OCI-LY3 (cell line): ENCODE measurements around the gene ZNF547.

Source experiments
- H2AFZ ChIP-seq: fragments of 200-600, 300-600 bp; shearing (Covaris generic); 2 replicates; pipeline ENCODE4 v1.6.0; 2014; ENCODE audit warnings: antibody characterized with exemption, low read depth, low read length
- H3K27ac ChIP-seq: fragments of 200-600, 300-600 bp; sonication (generic); 2 replicates; pipeline ENCODE4 v1.5.1; 2014; ENCODE audit warnings: mild to moderate bottlenecking, low read length, moderate library complexity, mixed read lengths
- H3K27me3 ChIP-seq: fragments of 200-600, 300-600 bp; sonication (generic); 2 replicates; pipeline ENCODE4 v1.6.1; 2014; ENCODE audit warnings: low read depth, low read length, mixed read lengths
- H3K36me3 ChIP-seq: fragments of 200-600, 300-600 bp; sonication (generic); replicated peaks from 2 replicates; pipeline ENCODE3; 2014; ENCODE audit warnings: low read depth, low read length, mixed read lengths
- H3K4me1 ChIP-seq: fragments of 300-600, 200-600 bp; sonication (generic); 2 replicates; pipeline ENCODE4 v1.6.1; 2014; ENCODE audit warnings: low read length, mixed read lengths
- H3K4me2 ChIP-seq: fragments of 200-600, 300-600 bp; sonication (generic); 2 replicates; pipeline ENCODE4 v1.6.1; 2014; ENCODE audit warnings: low read length, mixed read lengths
- H3K4me3 ChIP-seq: fragments of 300-600, 200-600 bp; sonication (generic); 2 replicates; pipeline ENCODE4 v1.5.1; 2014; ENCODE audit warnings: antibody characterized with exemption, mild to moderate bottlenecking, low read length, moderate library complexity
- H3K79me2 ChIP-seq: fragments of 300-600, 200-600 bp; shearing (Covaris generic); 2 replicates; pipeline ENCODE4 v1.6.1; 2014; ENCODE audit warnings: mild to moderate bottlenecking, low read length, mixed read lengths
- H3K9ac ChIP-seq: fragments of 300-600, 200-600 bp; shearing (Covaris generic); 2 replicates; pipeline ENCODE4 v1.6.0; 2014; ENCODE audit warnings: mild to moderate bottlenecking, low read length, moderate library complexity
- H3K9me3 ChIP-seq: fragments of 200-600, 300-600 bp; shearing (Covaris generic); 2 replicates; pipeline ENCODE4 v1.6.1; 2014; ENCODE audit warnings: low read length, mixed read lengths; ENCODE audit not compliant: insufficient read depth
- H4K20me1 ChIP-seq: fragments of 200-600, 300-600 bp; sonication (generic); 2 replicates; pipeline ENCODE4 v1.6.1; 2016; ENCODE audit warnings: low read length, mixed read lengths; ENCODE audit not compliant: insufficient read depth
- CTCF ChIP-seq: fragments of 200-600, 300-600 bp; sonication (generic); IDR thresholded peaks from 2 replicates; pipeline ENCODE4 v1.5.1; 2014; ENCODE audit warnings: antibody characterized with exemption, low read length, low read depth
- EZH2phosphoT487 ChIP-seq: fragments of 200-600 bp; shearing (Covaris generic); IDR thresholded peaks from 2 replicates; pipeline ENCODE4 v1.6.1; 2018; ENCODE audit warnings: antibody characterized with exemption, mixed run types, low read depth

ZNF547 gene

DNA sequence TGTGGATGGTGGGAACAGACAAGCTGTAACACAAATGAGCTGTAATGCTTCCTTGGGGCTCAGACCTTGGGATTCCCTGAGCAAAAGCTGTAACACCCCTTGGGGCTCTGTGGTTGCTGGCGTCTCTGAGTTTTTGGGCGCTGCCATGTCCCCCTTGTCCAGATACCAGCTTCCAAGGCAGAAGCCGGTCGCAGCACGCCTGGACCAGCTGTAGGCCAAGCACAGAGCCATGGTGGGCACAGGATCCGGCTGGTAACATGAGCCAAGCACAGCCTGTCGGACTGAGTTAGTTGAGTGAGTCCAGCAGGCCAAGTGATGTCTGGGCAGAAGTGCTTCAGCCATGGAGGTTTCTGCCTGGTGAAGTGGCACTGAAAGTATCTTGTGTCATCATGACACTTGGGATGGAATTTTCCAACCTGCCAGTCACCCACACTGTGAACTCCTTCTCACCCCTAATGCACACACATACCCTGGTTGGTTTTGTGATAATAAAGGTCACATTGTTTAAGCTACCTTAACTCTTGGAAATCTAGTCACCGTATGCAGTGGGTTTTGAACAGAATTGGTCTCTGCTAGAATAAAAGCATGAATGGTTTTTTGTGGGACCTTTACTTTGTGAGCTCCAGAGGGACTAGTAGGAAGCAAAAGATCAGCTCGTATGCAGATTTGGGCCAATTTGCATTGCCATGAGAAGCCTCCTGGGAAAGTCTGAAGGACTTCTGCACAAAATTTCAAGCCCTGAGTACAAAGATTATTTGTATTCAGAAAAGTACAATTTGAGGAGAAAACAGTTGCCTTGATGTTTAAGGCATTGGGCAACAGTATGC, 40.6 kb downstream of the ZNF547 start:
- Histone ChIP-seq H3K4me3 (no peak overlapping the region), H4K20me1 (no peaks in the 10 kb centered on the region), H3K9me3 (no peaks in the 10 kb centered on the region), H2AFZ (no peak overlapping the region), H3K27me3 (no peaks in the 10 kb centered on the region), H3K4me2 (no peak overlapping the region), H3K9ac (no peak overlapping the region), H3K4me1 (peaks cover 3% of the 10 kb centered on the region; the same call in 1 of the 2 replicates), H3K79me2 (no peaks in the 10 kb centered on the region), H3K27ac (no peak overlapping the region), H3K36me3 (peaks cover 37% of the 10 kb centered on the region)
- no peak for TF ChIP-seq EZH2phosphoT487
- no peak for TF ChIP-seq CTCF

- H3K9ac ChIP-seq, result no peak overlapping the region
- TF ChIP-seq EZH2phosphoT487, result no peak
- TF ChIP-seq CTCF, result peak; percentile 98
- no peaks in the 10 kb centered on the region for H3K27me3 ChIP-seq
- peaks cover 5% of the 10 kb centered on the region for H3K79me2 ChIP-seq
- peak overlapping the region; percentile 43 for H3K4me2 ChIP-seq
- peaks cover 18% of the 10 kb centered on the region for H3K36me3 ChIP-seq
- H3K4me1 ChIP-seq, result peaks cover 8% of the 10 kb centered on the region
- no peak overlapping the region for H2AFZ ChIP-seq
- H4K20me1 ChIP-seq, result no peaks in the 10 kb centered on the region
- no peak overlapping the region for H3K4me3 ChIP-seq
- H3K27ac ChIP-seq, result no peak overlapping the region
- H3K9me3 ChIP-seq, result no peaks in the 10 kb centered on the region
These were observed 43.3 kb downstream of the ZNF547 start for GRCh38 chr19:57406516-57407123.

DNA sequence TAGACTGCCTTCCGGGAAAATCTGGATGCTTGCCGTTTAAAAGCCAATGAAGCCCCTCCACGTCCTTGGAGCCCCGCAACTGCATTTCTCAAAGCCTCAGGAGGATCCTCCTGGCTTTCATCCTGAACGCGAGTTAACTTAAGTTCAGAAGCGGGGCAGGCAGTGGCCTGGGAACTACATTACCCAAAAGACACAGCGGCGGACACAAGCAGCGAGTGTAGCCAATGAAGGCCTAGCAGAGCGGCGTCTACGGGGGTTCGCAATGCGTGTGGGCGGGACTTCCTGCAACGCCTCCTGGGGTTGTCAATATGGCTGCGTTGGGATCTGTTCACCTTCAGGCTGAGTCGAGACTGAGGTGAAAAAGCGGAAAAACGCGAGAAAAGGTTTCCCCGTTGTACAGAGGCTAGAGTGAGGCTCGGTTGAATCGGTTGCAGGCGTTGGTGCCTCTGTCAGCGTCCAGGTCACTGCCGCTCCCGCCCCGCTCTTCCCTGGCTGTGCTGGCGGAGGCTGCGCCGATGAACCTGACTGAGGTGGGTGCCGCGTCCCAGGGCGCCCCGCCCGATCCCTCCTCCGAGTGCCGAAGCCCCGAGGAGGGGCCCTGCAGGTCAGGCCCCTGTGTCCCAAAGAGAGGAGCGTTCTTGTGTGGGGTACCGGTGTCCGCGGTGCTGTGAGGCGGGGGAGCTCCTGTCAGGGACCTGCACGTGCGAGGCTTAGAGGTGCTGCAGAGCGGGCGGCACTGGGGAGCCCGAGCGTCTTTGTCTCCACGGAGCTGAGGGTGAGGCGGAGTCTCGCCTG, 47.7 kb downstream of the ZNF547 start, which contains the start of gene ZNF17:
TSS of gene ZNF17 (plus strand) at position 285 of the 795 bp plus-strand sequence. CDS start 2,455 bp downstream, outside the sequence.
- Histone ChIP-seq H3K4me3 (peak within 1 kb of the TSS; percentile 84), H3K27ac (no peak within 1 kb of the TSS), H2AFZ (peak within 1 kb of the TSS; percentile 76), H3K9me3 (no peaks in the 10 kb centered on the region), H3K36me3 (peaks cover 3% of the 10 kb centered on the region), H3K4me2 (peak within 1 kb of the TSS; percentile 98), H4K20me1 (no peaks in the 10 kb centered on the region), H3K27me3 (no peaks in the 10 kb centered on the region), H3K9ac (peak within 1 kb of the TSS; percentile 65), H3K4me1 (peaks cover 14% of the 10 kb centered on the region), H3K79me2 (peaks cover 20% of the 10 kb centered on the region)
- no peak for TF ChIP-seq EZH2phosphoT487
- TF ChIP-seq CTCF, result no peak
